Ovary (tissue), 9 donors: ENCODE data around the gene CIDEC. TPM values are rescaled to one million over a fixed set of nuclear protein-coding genes. Genes with fewer than 3 reads are reported as not detected.
"Not testable (repeated sequence)": the region's sequence is repeated elsewhere in the genome, so short reads cannot be mapped to it uniquely, and the experiment has no call there.

Source experiments
- DNase-seq, 5 donors: peaks; one replicate each; pipeline ENCODE4 v3.0.0-alpha.2; 2019 to 2020
- H3K27ac ChIP-seq, 2 donors: fragments of 200-600 bp; one replicate each; pipeline versions ENCODE4 v1.5.1 to v1.8.0; 2019 to 2022
- H3K27me3 ChIP-seq: fragments of 200-600 bp; one replicate; pipeline ENCODE4 v1.8.0; 2022
- H3K36me3 ChIP-seq: fragments of 200-600 bp; sonication (generic); one replicate; pipeline ENCODE4 v1.5.1; 2019
- H3K4me1 ChIP-seq: one replicate; pipeline ENCODE4 v1.8.1; 2013; ENCODE audit warnings: mild to moderate bottlenecking, moderate library complexity; ENCODE audit not compliant: insufficient read depth
- H3K4me3 ChIP-seq: fragments of 200-600 bp; sonication (generic); one replicate; pipeline ENCODE4 v1.5.1; 2017
- H3K9me3 ChIP-seq, 2 donors: fragments of 200-600 bp in 1 of 2; sonication (generic) in 1 of 2; one replicate each; pipeline versions ENCODE4 v1.5.1 to v1.8.1; 2013 to 2019; ENCODE audit warnings: mild to moderate bottlenecking in 1 of 2, moderate library complexity in 1 of 2
- EP300 ChIP-seq: sonication (generic); formaldehyde crosslinking; IDR thresholded peaks from one replicate; pipeline ENCODE4 v1.6.1; 2017; ENCODE audit warnings: antibody characterized with exemption
- POLR2A ChIP-seq: fragments of 450-650 bp; IDR thresholded peaks from one replicate; pipeline ENCODE4 v1.6.1; 2017; ENCODE audit warnings: antibody characterized with exemption, mild to moderate bottlenecking, moderate library complexity
- WGBS, 3 donors: extraction: QIAGEN DNeasy Blood & Tissue Kit in 1 of 3; methylation state at CpG; one replicate each; pipeline versions ENCODE4 v1.1.5 to v1.1.7; 2013 to 2017; 5-methylcytosine and 5-hydroxymethylcytosine counted together
- intact Hi-C, 4 donors: fragments of 100-400 bp; cut with DNase I; formaldehyde crosslinking; loops; one replicate each; pipeline versions ENCODE4 v1.11.0 to v1.15.1; 2022 to 2023
- polyA plus RNA-seq, 2 donors: library from polyadenylated mRNA; stranded (reverse); fragments of 200-250 nt in 1 of 2; fragments of 350-450 nt in 1 of 2; fragmentation: Illumina TruSeq in 1 of 2; extraction: RNeasy Lipid Tissue Mini Kit (QIAGEN cat#74804) in 1 of 2; gene quantifications; one replicate each; pipeline ENCODE4 v1.2.3, GENCODE V29; 2013 to 2014
- total RNA-seq, 7 donors: library from RNA; depleted of rRNA in 2 of 7; stranded (reverse); fragments of >200 nt in 2 of 7; fragmentation: NEBNext Ultra II Directional in 3 of 7; extraction: Animal tissue kit (Norgen Biotek cat#: 25700) in 3 of 7; gene quantifications; one replicate each; pipeline versions ENCODE4 v1.1.0 to v1.2.4, GENCODE V29; 2016 to 2023
- TF ChIP-seq, protein P1 (sequence below), 3 donors: fragments of 450-650 bp in 2 of 3; fragments of 200-600 bp in 1 of 3; IDR thresholded peaks; one replicate each; pipeline versions ENCODE4 v1.5.1 to v1.8.0; 2016 to 2022; ENCODE audit warnings: antibody characterized with exemption in 3 of 3, mild to moderate bottlenecking in 1 of 3
- donor health status: DM: no; HTN: no; CAD: no; lungs with moderate emphysema.
- donor health status: DM: no; HTN: no; CAD: no.
- donor health status: Bipolar disorder and iron deficiency.
- donor health status: DM: yes; HTN: yes; CAD: no.
- donor health status: DM: no; HTN: no; CAD: no.
- donor health status: DM: yes; HTN: yes; CAD: no.

The CIDEC gene
- total and polyA plus RNA-seq, 9 donors = 0.23 to 3.0 (median 1.3) TPM; not detected in 5

GRCh38 chr3:9898467-9899241 lies 18.6 kb upstream of the CIDEC start:
- DNase-seq = no peak
- H3K4me3 ChIP-seq = no peak overlapping the region
- 51 to 65% (median 64%) methylated on average over 8 of the region's 8 CpGs for WGBS, 3 donors
- TF ChIP-seq, protein P1, sequence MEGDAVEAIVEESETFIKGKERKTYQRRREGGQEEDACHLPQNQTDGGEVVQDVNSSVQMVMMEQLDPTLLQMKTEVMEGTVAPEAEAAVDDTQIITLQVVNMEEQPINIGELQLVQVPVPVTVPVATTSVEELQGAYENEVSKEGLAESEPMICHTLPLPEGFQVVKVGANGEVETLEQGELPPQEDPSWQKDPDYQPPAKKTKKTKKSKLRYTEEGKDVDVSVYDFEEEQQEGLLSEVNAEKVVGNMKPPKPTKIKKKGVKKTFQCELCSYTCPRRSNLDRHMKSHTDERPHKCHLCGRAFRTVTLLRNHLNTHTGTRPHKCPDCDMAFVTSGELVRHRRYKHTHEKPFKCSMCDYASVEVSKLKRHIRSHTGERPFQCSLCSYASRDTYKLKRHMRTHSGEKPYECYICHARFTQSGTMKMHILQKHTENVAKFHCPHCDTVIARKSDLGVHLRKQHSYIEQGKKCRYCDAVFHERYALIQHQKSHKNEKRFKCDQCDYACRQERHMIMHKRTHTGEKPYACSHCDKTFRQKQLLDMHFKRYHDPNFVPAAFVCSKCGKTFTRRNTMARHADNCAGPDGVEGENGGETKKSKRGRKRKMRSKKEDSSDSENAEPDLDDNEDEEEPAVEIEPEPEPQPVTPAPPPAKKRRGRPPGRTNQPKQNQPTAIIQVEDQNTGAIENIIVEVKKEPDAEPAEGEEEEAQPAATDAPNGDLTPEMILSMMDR (IDR thresholded peaks at IDR 0.05) = no peak
- intact Hi-C loops = no loop called here
- H3K27me3 ChIP-seq = no peaks in the 10 kb centered on the region
- H3K27ac ChIP-seq = no peak overlapping the region
- no peaks in the 10 kb centered on the region for H3K9me3 ChIP-seq
- peaks cover 1% of the 10 kb centered on the region for H3K4me1 ChIP-seq
- no peaks in the 10 kb centered on the region for H3K36me3 ChIP-seq

- no peak overlapping the region for H3K4me3 ChIP-seq
- H3K27me3 ChIP-seq = no peaks in the 10 kb centered on the region
- no peak for DNase-seq
- H3K4me1 ChIP-seq = peaks cover 1% of the 10 kb centered on the region
- no peaks in the 10 kb centered on the region for H3K36me3 ChIP-seq
- 46 to 66% (median 55%) methylated on average over 4 of the region's 4 CpGs for WGBS, 3 donors
- TF ChIP-seq POLR2A = no peak
- TF ChIP-seq EP300 = no peak
- TF ChIP-seq, protein P1 (IDR thresholded peaks at IDR 0.05) = no peak
- H3K27ac ChIP-seq = no peak overlapping the region
- H3K9me3 ChIP-seq = no peaks in the 10 kb centered on the region
- intact Hi-C loops = no loop called here
Observed at GRCh38 chr3:9897408-9898372, 17.6 kb upstream of the CIDEC start.

DNA sequence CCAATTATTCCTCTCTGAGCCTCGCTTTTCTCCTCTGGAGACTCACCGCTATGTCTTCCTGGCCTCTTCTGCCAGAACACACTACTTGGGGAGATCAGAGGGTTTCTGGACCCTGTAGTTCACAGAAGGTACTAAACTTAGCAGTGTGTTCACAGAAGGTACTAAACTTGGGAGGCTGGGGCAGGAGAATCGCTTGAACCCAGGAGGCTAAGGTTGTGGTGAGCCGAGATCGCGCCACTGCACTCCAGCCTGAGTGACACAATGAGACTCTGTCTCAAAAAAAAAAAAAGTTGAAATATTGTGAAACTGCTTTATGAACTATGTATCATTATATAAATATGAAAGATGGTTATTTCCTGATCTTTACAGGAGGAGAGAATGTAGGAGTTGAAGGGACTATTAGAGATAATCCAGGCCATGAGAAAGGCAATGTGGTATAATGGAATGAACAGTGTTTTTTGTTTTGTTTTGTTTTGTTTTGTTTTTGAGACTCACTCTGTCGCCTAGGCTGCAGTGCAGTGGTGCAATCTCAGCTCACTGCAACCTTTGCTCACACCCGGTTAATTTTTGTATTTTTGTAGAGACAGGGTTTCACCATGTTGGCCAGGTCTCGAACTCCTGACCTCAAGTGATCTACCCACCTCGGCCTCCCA lies 16.8 kb upstream of the CIDEC start:
- H3K27ac ChIP-seq, H3K9me3 ChIP-seq, H3K27me3 ChIP-seq, H3K36me3 ChIP-seq, H3K4me3 ChIP-seq, intact Hi-C loops, H3K4me1 ChIP-seq, DNase-seq: not testable (repeated sequence)
- 82 to 86% (median 85%) methylated on average over 10 of the region's 10 CpGs for WGBS, 3 donors

- WGBS, 3 donors = 95 to 98% (median 95%) methylated on average over 3 of the region's 3 CpGs
- H3K27ac ChIP-seq, H3K36me3 ChIP-seq, intact Hi-C loops, DNase-seq, H3K27me3 ChIP-seq, H3K4me3 ChIP-seq, H3K4me1 ChIP-seq, H3K9me3 ChIP-seq: not testable (repeated sequence)
Observed at GRCh38 chr3:9895715-9896114, 15.7 kb upstream of the CIDEC start.

DNA sequence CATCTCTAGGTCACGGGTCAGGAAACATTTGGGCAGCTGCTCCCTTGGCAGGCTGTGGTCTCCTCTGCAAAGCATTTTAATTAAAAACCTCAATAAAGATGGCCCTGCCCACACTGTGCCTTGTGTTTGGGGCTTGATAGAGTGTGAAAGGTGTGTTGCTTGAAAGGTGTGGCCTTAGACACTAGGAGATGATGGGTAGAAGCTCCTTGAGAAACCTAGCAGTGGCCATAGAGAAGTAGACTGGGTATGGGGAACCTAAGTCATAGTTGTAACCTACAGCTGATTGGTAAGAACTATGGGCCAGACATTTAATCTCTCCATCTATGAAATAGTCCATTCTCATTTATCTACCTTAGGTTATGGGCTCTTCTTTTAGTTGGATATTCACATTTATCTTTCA lies 13.7 kb upstream of the CIDEC start:
- Histone ChIP-seq H3K27ac (no peak overlapping the region), H3K36me3 (no peaks in the 10 kb centered on the region), H3K9me3 (no peaks in the 10 kb centered on the region), H3K27me3 (no peaks in the 10 kb centered on the region), H3K4me1 (peaks cover 5% of the 10 kb centered on the region), H3K4me3 (no peak overlapping the region)
- DNase-seq = no peak
- no peak for TF ChIP-seq EP300
- TF ChIP-seq, protein P1 (IDR thresholded peaks at IDR 0.05) = no peak
- TF ChIP-seq POLR2A = no peak
- intact Hi-C loops = no loop called here
- WGBS, 3 donors = 90 to 94% (median 91%) methylated on average over 1 of the region's 1 CpG
